Small intestine (tissue), 7 donors: ENCODE measurements around the gene PRTFDC1. TPM values are rescaled to one million over a fixed set of nuclear protein-coding genes. Genes with fewer than 3 reads are reported as not detected.
"Not testable (repeated sequence)": the region's sequence is repeated elsewhere in the genome, so short reads cannot be mapped to it uniquely, and the experiment has no call there.

Experiments
- DNase-seq, 2 donors: peaks; one replicate each; pipeline versions ENCODE4 v3.0.0 to v3.0.0-alpha.2; 2013
- FAIRE-seq: peaks from 2 replicates; lab custom pipeline; 2012; peaks lifted over from hg19 to GRCh38; lab: Jason Lieb, UNC
- H3K27ac ChIP-seq, 3 donors: one replicate each; pipeline ENCODE4 v1.5.1; 2013; ENCODE audit warnings: low read length in 2 of 3, mild to moderate bottlenecking in 2 of 3, control low read depth in 1 of 3, inconsistent platforms in 1 of 3, low read depth in 1 of 3, moderate library complexity in 1 of 3
- H3K27me3 ChIP-seq, 3 donors: one replicate each; pipeline ENCODE4 v1.6.1; 2013; ENCODE audit warnings: low read length in 3 of 3, inconsistent platforms in 1 of 3; ENCODE audit not compliant: control insufficient read depth in 3 of 3, insufficient read depth in 3 of 3
- H3K36me3 ChIP-seq, 3 donors: one replicate each; pipeline ENCODE4 v1.6.1; 2013; ENCODE audit warnings: low read length in 3 of 3, inconsistent platforms in 1 of 3, low read depth in 1 of 3, mild to moderate bottlenecking in 1 of 3, moderate library complexity in 1 of 3; ENCODE audit not compliant: control insufficient read depth in 3 of 3, insufficient read depth in 2 of 3
- H3K4me1 ChIP-seq, 3 donors: one replicate each; pipeline ENCODE4 v1.6.1; 2013; ENCODE audit warnings: low read length in 2 of 3, inconsistent platforms in 1 of 3, low read depth in 1 of 3, mild to moderate bottlenecking in 1 of 3, moderate library complexity in 1 of 3; ENCODE audit not compliant: control insufficient read depth in 3 of 3, insufficient read depth in 2 of 3
- H3K4me3 ChIP-seq, 3 donors: one replicate each; pipeline ENCODE4 v1.5.1; 2013; ENCODE audit warnings: low read length in 3 of 3, control low read depth in 1 of 3, inconsistent platforms in 1 of 3, low read depth in 1 of 3, mild to moderate bottlenecking in 1 of 3, moderate library complexity in 1 of 3
- H3K9me3 ChIP-seq, 2 donors: one replicate each; pipeline ENCODE4 v1.6.1; 2013; ENCODE audit warnings: low read depth in 1 of 2, low read length in 1 of 2; ENCODE audit not compliant: control insufficient read depth in 2 of 2, insufficient read depth in 1 of 2
- WGBS, 3 donors: extraction: QIAGEN DNeasy Blood & Tissue Kit; methylation state at CpG; one replicate each; pipeline ENCODE4 v1.1.7; 2013; 5-methylcytosine and 5-hydroxymethylcytosine counted together
- polyA plus RNA-seq, 4 donors: library from polyadenylated mRNA; stranded (reverse) in 3 of 4; unstranded in 1 of 4; fragments of 200-250 nt in 3 of 4; fragments of 120-200 nt in 1 of 4; gene quantifications; one replicate each; pipeline versions ENCODE4 v1.2.1 to v1.2.3, GENCODE V29; 2013
- donor health status: healthy with polysubstance abuse.
- donor health status: control.
- donor health status: control.
- donor health status: Bipolar disorder and iron deficiency.
- donor health status: healthy.

The PRTFDC1 gene
- polyA plus RNA-seq, 4 donors = 9.7 to 28.1 (median 12.9) TPM

DNA sequence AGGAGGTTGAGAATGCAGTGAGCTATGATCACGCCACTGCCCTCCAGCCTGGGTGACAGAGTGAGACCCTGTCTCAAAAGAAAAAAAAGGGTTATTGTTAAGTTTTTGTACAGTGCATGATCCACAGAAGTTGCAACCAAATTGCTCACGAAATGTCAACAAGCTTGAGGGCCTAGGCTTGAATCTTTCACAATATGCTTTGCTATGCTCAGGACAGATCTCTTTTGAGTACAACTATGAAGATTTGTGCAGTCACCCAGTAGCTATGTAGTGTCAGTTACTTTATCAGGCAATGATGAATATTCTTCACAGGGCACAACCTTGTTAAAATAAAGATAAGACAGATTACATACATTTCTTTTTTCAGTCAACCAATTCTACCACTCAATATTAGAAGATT is 109.2 kb downstream of the PRTFDC1 start:
- Histone ChIP-seq H3K27ac (no peak overlapping the region), H3K4me1 (no peaks in the 10 kb centered on the region), H3K27me3 (no peaks in the 10 kb centered on the region), H3K9me3 (no peaks in the 10 kb centered on the region), H3K36me3 (peaks cover 0 to 2% (median 0%) of the 10 kb centered on the region in 3 donors), H3K4me3 (no peak overlapping the region)
- FAIRE-seq (no peak), DNase-seq (no peak)
- WGBS, 3 donors = 49 to 71% (median 50%) methylated on average over 2 of the region's 2 CpGs

GRCh38 chr10:24842856-24843255 is 109.5 kb downstream of the PRTFDC1 start:
- Histone ChIP-seq H3K27ac (no peak overlapping the region), H3K36me3 (peaks cover 0 to 2% (median 0%) of the 10 kb centered on the region in 3 donors), H3K4me3 (no peak overlapping the region), H3K9me3 (no peaks in the 10 kb centered on the region), H3K27me3 (no peaks in the 10 kb centered on the region), H3K4me1 (no peaks in the 10 kb centered on the region)
- FAIRE-seq (no peak), DNase-seq (no peak)
- WGBS, 3 donors = 46 to 69% (median 65%) methylated on average over 2 of the region's 2 CpGs

- Histone ChIP-seq H3K4me3 (no peak overlapping the region), H3K4me1 (no peaks in the 10 kb centered on the region), H3K27me3 (no peaks in the 10 kb centered on the region), H3K27ac (no peak overlapping the region), H3K9me3 (no peaks in the 10 kb centered on the region), H3K36me3 (peaks cover 0 to under 1% (median 0%) of the 10 kb centered on the region in 3 donors)
- DNase-seq (no peak), FAIRE-seq (no peak)
- 80 to 83% (median 83%) methylated on average over 2 of the region's 2 CpGs for WGBS, 3 donors
Observed at GRCh38 chr10:24841530-24841929, 110.9 kb downstream of the PRTFDC1 start.

DNA sequence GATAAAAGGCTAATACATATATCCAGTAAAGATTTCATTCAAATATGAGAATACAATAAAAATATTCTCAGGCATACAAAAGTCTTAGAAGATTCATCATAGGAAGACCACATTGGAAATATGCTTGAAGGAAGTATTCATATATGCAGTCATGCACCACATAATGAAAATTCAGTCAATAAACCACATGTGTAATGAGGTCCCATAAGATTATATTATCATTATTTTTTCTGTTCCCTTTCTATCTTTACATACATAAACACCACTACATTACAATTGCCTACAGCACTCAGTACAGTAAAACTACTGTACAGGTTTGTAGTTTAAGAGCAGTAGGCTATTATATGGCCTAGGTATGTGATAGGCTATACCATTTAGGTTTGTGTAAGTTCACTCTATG is 111.6 kb downstream of the PRTFDC1 start:
- no peaks in the 10 kb centered on the region for H3K9me3 ChIP-seq
- H3K27ac ChIP-seq = no peak overlapping the region
- H3K36me3 ChIP-seq = no peaks in the 10 kb centered on the region
- DNase-seq (no peak), FAIRE-seq (no peak)
- no peaks in the 10 kb centered on the region for H3K4me1 ChIP-seq
- H3K27me3 ChIP-seq = no peaks in the 10 kb centered on the region
- no peak overlapping the region for H3K4me3 ChIP-seq

DNA sequence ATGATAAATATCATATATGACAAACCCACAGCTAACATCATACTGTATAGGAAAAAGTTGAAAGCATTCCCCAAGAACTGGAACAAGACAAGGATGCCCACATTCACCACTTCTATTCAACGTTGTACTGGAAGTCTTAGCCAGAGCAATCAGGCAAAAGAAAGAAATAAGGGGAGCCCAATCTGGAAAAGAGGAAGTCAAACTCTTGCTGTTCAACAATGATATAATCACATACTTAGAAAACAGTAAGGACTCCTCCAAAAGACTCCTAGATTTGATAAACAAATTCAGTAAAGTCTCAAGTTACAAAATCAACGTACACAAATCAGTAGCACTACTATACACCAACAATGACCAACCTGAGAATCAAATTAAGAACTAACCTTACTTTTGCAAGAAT is 114.6 kb downstream of the PRTFDC1 start:
- FAIRE-seq, H3K27me3 ChIP-seq, H3K27ac ChIP-seq, H3K4me3 ChIP-seq, H3K4me1 ChIP-seq, H3K36me3 ChIP-seq, H3K9me3 ChIP-seq, DNase-seq: not testable (repeated sequence)
- WGBS, 3 donors = 79 to 90% (median 83%) methylated on average over 2 of the region's 2 CpGs

DNA sequence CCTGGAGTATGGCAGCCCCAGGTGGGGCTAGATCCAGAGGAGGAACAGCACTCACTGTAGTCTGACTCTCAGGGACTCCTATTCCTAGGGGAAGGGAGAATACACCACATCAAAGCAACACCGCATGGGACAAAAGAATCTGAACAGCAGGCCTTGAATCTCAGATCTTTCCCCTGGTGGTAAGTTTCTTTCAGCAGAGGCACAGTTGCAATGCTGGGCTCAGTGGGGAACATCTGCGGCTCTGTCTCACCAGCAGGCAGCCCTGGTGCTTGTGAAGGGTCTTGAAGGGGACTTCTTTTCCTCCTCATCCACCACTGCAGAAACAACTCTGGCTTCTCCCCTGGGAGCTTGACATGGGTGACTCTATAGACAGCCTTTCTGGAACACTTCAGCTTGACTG is 117.5 kb downstream of the PRTFDC1 start:
- H3K4me1 ChIP-seq = no peaks in the 10 kb centered on the region
- no peaks in the 10 kb centered on the region for H3K27me3 ChIP-seq
- H3K27ac ChIP-seq = no peak overlapping the region
- H3K4me3 ChIP-seq = no peak overlapping the region
- WGBS, 3 donors = 84 to 93% (median 92%) methylated on average over 2 of the region's 2 CpGs
- FAIRE-seq (no peak), DNase-seq (no peak)
- H3K36me3 ChIP-seq = no peaks in the 10 kb centered on the region
- H3K9me3 ChIP-seq = no peaks in the 10 kb centered on the region

- H3K9me3 ChIP-seq = no peaks in the 10 kb centered on the region
- no peak overlapping the region for H3K4me3 ChIP-seq
- no peak for FAIRE-seq
- 3 to 14% (median 7%) methylated on average over 4 of the region's 4 CpGs for WGBS, 3 donors
- H3K27ac ChIP-seq = no peak overlapping the region
- no peaks in the 10 kb centered on the region for H3K27me3 ChIP-seq
- DNase-seq = peak; percentile 36 to 72
- H3K4me1 ChIP-seq = no peaks in the 10 kb centered on the region
- no peaks in the 10 kb centered on the region for H3K36me3 ChIP-seq
Observed at GRCh38 chr10:24826009-24826408, 126.4 kb downstream of the PRTFDC1 start.

DNA sequence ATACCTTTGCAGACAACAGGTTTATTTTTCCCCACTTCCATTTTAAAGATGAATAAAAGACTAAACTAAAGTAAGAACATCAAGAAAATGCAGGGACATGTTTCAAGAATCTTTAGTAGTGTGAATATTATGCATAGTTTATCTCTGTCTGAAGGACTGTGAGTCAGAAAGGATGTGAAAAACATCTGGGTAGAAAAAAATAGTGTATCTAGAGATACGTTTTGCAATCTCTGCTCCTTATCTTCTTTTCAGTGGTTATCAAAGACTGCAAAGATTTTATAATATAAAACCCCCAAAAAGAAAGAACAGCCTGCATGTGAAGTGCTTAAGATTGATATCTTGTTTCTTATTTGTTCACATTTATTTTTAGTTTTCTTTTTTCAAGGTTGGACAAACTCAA is 126.9 kb downstream of the PRTFDC1 start:
- Histone ChIP-seq H3K4me3 (no peak overlapping the region), H3K4me1 (no peaks in the 10 kb centered on the region), H3K27me3 (no peaks in the 10 kb centered on the region), H3K36me3 (no peaks in the 10 kb centered on the region), H3K9me3 (no peaks in the 10 kb centered on the region), H3K27ac (no peak overlapping the region)
- 3 to 8% (median 3%) methylated on average over 1 of the region's 1 CpG for WGBS, 3 donors
- no peak for FAIRE-seq
- peak in 1 of 2 donors; percentile 9 for DNase-seq

DNA sequence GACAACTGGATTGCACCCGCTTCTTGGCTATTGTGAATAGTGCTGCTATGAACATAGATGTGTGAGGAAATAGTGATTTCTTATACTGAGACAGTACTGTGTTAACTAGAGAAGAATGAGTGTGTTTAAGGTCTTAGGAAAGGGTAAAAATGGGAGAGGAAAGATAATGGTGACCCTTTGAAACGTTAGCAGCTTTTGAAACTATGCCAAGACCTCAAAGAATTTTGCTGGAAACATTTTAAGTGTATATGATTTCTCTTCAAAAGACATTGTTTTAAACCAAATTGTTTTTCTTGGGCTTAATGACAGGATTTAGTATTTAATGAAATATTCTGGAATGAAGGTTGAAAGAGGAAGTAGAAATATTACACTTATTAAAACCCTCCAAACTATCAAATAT is 127.9 kb downstream of the PRTFDC1 start:
- H3K9me3 ChIP-seq = no peaks in the 10 kb centered on the region
- DNase-seq = no peak
- 59 to 63% (median 62%) methylated on average over 2 of the region's 2 CpGs for WGBS, 3 donors

More for the DNA sequence above, 127.9 kb downstream of the PRTFDC1 start:
- no peaks in the 10 kb centered on the region for H3K36me3 ChIP-seq
- H3K4me1 ChIP-seq = no peaks in the 10 kb centered on the region
- H3K27ac ChIP-seq = no peak overlapping the region
- no peak overlapping the region for H3K4me3 ChIP-seq
- H3K27me3 ChIP-seq = no peaks in the 10 kb centered on the region
- no peak for FAIRE-seq
